Measurements from ENCODE around the gene PLXNC1. TPM values are rescaled to one million over a fixed set of nuclear protein-coding genes. Genes with fewer than 3 reads are reported as not detected.

Gene PLXNC1
- total and polyA plus RNA-seq, 7 experiments from 2014 or later = 2.5 to 57.2 (median 12.6) TPM

DNA sequence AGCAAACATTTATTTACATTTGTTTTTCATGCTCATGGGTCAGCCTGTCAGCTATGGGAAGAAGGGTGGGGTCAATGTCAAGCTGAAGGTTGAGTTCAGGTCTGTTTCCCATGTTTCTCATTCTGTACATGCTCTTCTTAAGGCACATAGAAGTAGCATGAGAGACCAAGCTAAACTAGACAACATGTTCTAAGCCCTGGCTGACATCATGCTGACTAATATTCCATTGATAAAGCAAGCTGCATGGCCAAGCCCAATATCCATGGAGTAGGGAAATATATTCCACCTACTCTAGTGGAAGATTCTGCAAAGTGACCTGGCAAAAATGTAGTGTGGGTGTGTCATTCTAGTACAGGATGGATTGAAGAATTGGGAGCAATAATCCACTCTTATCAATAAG is 44.1 kb downstream of the PLXNC1 start:
- Histone ChIP-seq H3K27ac (ENCODE audit: low read depth, low read length) (no peak overlapping the region), H3K36me3 (ENCODE audit: control insufficient read depth in 2 of 3, insufficient read depth in 3 of 3, low read length in 3 of 3) (peaks cover 0 to 5% (median 0%) of the 10 kb centered on the region in 3 experiments), H3K27me3 (ENCODE audit: control insufficient read depth in 2 of 2, insufficient read depth in 2 of 2, low read length in 2 of 2) (no peaks in the 10 kb centered on the region), H3K4me1 (ENCODE audit: control insufficient read depth in 2 of 2, insufficient read depth in 2 of 2, low read length in 2 of 2) (no peaks in the 10 kb centered on the region), H3K9me3 (ENCODE audit: control insufficient read depth in 2 of 3, low read length in 3 of 3) (no peaks in the 10 kb centered on the region), H3K4me3 (ENCODE audit: low read length) (no peak overlapping the region)
- CTCF ChIA-PET = no interaction called here
- peaks cover 0 to 8% (median 0%) of the 10 kb centered on the region in 7 donors for H3K4me1 Mint-ChIP-seq
- peaks cover 0 to 20% (median 5%) of the 10 kb centered on the region in 11 donors for H3K9me3 Mint-ChIP-seq
- POLR2A ChIA-PET = interaction anchor here (0.6 kb wide), 1 partner anchor 11 kb away, joined by 3 read pairs; no protein-coding TSS in a partner anchor
- no peak for ATAC-seq
- H3K27ac Mint-ChIP-seq = no peak overlapping the region
- H3K4me3 Mint-ChIP-seq = no peak overlapping the region
- H3K27me3 Mint-ChIP-seq = no peaks in the 10 kb centered on the region
- intact Hi-C loops (cut with micrococcal nuclease) = loop anchor here in 1 of 2 donors (2.0 kb wide), 1 partner anchor 16 kb away; no protein-coding TSS in a partner anchor
- DNase-seq = no peak
- peaks cover 20 to 62% (median 35%) of the 10 kb centered on the region in 5 donors for H3K36me3 Mint-ChIP-seq

DNA sequence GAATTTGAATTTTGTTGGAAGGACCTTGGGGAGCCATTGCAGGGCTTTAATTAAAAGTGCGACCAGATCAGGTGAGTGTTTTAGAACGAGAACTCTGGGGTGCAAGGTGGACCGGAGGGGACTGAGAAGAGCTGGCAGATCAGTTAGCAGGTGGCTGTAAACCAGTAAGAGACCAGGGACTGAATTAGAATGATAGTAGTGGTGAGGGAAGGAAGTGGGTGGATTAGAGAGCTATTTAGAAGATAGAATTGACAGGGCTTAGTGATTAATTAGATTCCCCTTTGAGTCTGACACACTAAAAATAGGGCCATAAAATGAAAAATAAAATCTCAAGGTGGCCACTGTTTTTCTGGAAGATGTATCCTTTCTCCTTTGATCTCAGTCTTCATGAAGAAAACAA is 44.8 kb downstream of the PLXNC1 start:
- Mint-ChIP-seq H3K27ac (peak overlapping the region in 1 of 9 donors; percentile 72), H3K36me3 (peaks cover 20 to 65% (median 35%) of the 10 kb centered on the region in 5 donors), H3K4me3 (no peak overlapping the region), H3K27me3 (no peaks in the 10 kb centered on the region), H3K9me3 (peaks cover 0 to 20% (median 5%) of the 10 kb centered on the region in 11 donors), H3K4me1 (peaks cover 0 to 8% (median 0%) of the 10 kb centered on the region in 7 donors)
- CTCF ChIA-PET = no interaction called here
- no peak overlapping the region for H3K27ac ChIP-seq (ENCODE audit: low read depth, low read length)
- H3K4me1 ChIP-seq (ENCODE audit: control insufficient read depth in 2 of 2, insufficient read depth in 2 of 2, low read length in 2 of 2) = no peaks in the 10 kb centered on the region
- H3K9me3 ChIP-seq (ENCODE audit: control insufficient read depth in 2 of 3, low read length in 3 of 3) = no peaks in the 10 kb centered on the region
- no peaks in the 10 kb centered on the region for H3K27me3 ChIP-seq (ENCODE audit: control insufficient read depth in 2 of 2, insufficient read depth in 2 of 2, low read length in 2 of 2)
- POLR2A ChIA-PET = interaction anchor here (0.6 kb wide), 1 partner anchor 10 kb away, joined by 3 read pairs; no protein-coding TSS in a partner anchor
- no peak for ATAC-seq
- H3K36me3 ChIP-seq (ENCODE audit: control insufficient read depth in 2 of 3, insufficient read depth in 3 of 3, low read length in 3 of 3) = peaks cover 0 to 5% (median 0%) of the 10 kb centered on the region in 3 experiments
- H3K4me3 ChIP-seq (ENCODE audit: low read length) = no peak overlapping the region
- intact Hi-C loops (cut with micrococcal nuclease) = loop anchor here in 1 of 2 donors (2.0 kb wide), 1 partner anchor 16 kb away; no protein-coding TSS in a partner anchor
- DNase-seq = no peak

- ATAC-seq = no peak
- intact Hi-C loops (cut with micrococcal nuclease) = no loop called here
- H3K36me3 ChIP-seq (ENCODE audit: control insufficient read depth in 2 of 3, insufficient read depth in 3 of 3, low read length in 3 of 3) = peaks cover 0 to 5% (median 0%) of the 10 kb centered on the region in 3 experiments
These were observed 47.1 kb downstream of the PLXNC1 start for GRCh38 chr12:94195483-94195882.

GRCh38 chr12:94198469-94198868 is 50.1 kb downstream of the PLXNC1 start:
- ChIA-PET POLR2A (no interaction called here), CTCF (no interaction called here)
- intact Hi-C loops (cut with micrococcal nuclease) = no loop called here

More at GRCh38 chr12:94195483-94195882, 47.1 kb downstream of the PLXNC1 start:
- Mint-ChIP-seq H3K9me3 (peaks cover 0 to 19% (median 5%) of the 10 kb centered on the region in 11 donors), H3K4me3 (no peak overlapping the region), H3K4me1 (peaks cover 0 to 12% (median 0%) of the 10 kb centered on the region in 7 donors), H3K27ac (peak overlapping the region in 1 of 9 donors; percentile 48), H3K36me3 (peaks cover 20 to 76% (median 34%) of the 10 kb centered on the region in 5 donors), H3K27me3 (no peaks in the 10 kb centered on the region)
- ChIA-PET POLR2A (no interaction called here), CTCF (interaction anchor here (0.6 kb wide), 1 partner anchor 13 kb away, joined by 3 read pairs; no protein-coding TSS in a partner anchor)
- Histone ChIP-seq H3K4me1 (ENCODE audit: control insufficient read depth in 2 of 2, insufficient read depth in 2 of 2, low read length in 2 of 2) (no peaks in the 10 kb centered on the region), H3K9me3 (ENCODE audit: control insufficient read depth in 2 of 3, low read length in 3 of 3) (no peaks in the 10 kb centered on the region), H3K27ac (ENCODE audit: low read depth, low read length) (no peak overlapping the region), H3K27me3 (ENCODE audit: control insufficient read depth in 2 of 2, insufficient read depth in 2 of 2, low read length in 2 of 2) (no peaks in the 10 kb centered on the region), H3K4me3 (ENCODE audit: low read length) (no peak overlapping the region)
- no peak for DNase-seq

GRCh38 chr12:94198872-94199271 is 50.5 kb downstream of the PLXNC1 start:
- ChIA-PET POLR2A (no interaction called here), CTCF (no interaction called here)
- Mint-ChIP-seq H3K9me3 (peaks cover 0 to 2% (median 0%) of the 10 kb centered on the region in 11 donors), H3K4me1 (peaks cover 11 to 27% (median 13%) of the 10 kb centered on the region in 7 donors), H3K27ac (peak overlapping the region in 1 of 9 donors; percentile 2), H3K27me3 (no peaks in the 10 kb centered on the region), H3K36me3 (peaks cover under 1 to 64% (median 10%) of the 10 kb centered on the region in 5 donors), H3K4me3 (no peak overlapping the region)
- intact Hi-C loops (cut with micrococcal nuclease) = no loop called here
- H3K36me3 ChIP-seq (ENCODE audit: control insufficient read depth in 2 of 3, insufficient read depth in 3 of 3, low read length in 3 of 3) = no peaks in the 10 kb centered on the region
- H3K4me3 ChIP-seq (ENCODE audit: low read length) = no peak overlapping the region
- no peaks in the 10 kb centered on the region for H3K9me3 ChIP-seq (ENCODE audit: control insufficient read depth in 2 of 3, low read length in 3 of 3)
- no peaks in the 10 kb centered on the region for H3K27me3 ChIP-seq (ENCODE audit: control insufficient read depth in 2 of 2, insufficient read depth in 2 of 2, low read length in 2 of 2)
- ATAC-seq (no peak), DNase-seq (no peak)
- no peaks in the 10 kb centered on the region for H3K4me1 ChIP-seq (ENCODE audit: control insufficient read depth in 2 of 2, insufficient read depth in 2 of 2, low read length in 2 of 2)
- no peak overlapping the region for H3K27ac ChIP-seq (ENCODE audit: low read depth, low read length)

More at GRCh38 chr12:94198469-94198868, 50.1 kb downstream of the PLXNC1 start:
- ATAC-seq (no peak), DNase-seq (no peak)
- Mint-ChIP-seq H3K36me3 (peaks cover 4 to 67% (median 14%) of the 10 kb centered on the region in 5 donors), H3K27me3 (no peaks in the 10 kb centered on the region), H3K9me3 (peaks cover 0 to 5% (median 0%) of the 10 kb centered on the region in 11 donors), H3K27ac (peak overlapping the region in 1 of 9 donors; percentile 2), H3K4me3 (no peak overlapping the region), H3K4me1 (peaks cover 12 to 24% (median 13%) of the 10 kb centered on the region in 7 donors)
- H3K4me1 ChIP-seq (ENCODE audit: control insufficient read depth in 2 of 2, insufficient read depth in 2 of 2, low read length in 2 of 2) = no peaks in the 10 kb centered on the region
- no peak overlapping the region for H3K27ac ChIP-seq (ENCODE audit: low read depth, low read length)
- no peaks in the 10 kb centered on the region for H3K27me3 ChIP-seq (ENCODE audit: control insufficient read depth in 2 of 2, insufficient read depth in 2 of 2, low read length in 2 of 2)
- H3K9me3 ChIP-seq (ENCODE audit: control insufficient read depth in 2 of 3, low read length in 3 of 3) = no peaks in the 10 kb centered on the region
- no peak overlapping the region for H3K4me3 ChIP-seq (ENCODE audit: low read length)
- no peaks in the 10 kb centered on the region for H3K36me3 ChIP-seq (ENCODE audit: control insufficient read depth in 2 of 3, insufficient read depth in 3 of 3, low read length in 3 of 3)

DNA sequence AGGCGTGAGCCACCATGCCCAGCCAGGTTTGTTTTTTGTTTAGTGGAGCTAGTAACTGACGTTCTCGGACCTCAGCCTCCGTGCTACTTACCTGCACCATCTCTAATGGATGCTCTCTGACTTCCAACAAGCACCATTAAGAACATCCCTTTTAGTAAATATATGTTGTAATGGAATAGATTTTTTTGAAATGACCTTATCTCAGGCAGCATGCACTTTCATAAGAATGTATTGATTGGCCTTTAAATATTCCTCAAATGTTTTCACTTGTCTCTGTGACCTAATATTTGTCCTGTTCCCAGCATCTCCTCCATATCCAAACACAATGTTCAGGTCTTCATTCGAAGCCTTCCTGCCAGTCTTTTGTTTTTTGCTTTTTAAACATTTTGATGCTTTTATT is 51.7 kb downstream of the PLXNC1 start:
- no peaks in the 10 kb centered on the region for H3K27me3 Mint-ChIP-seq
- H3K27ac Mint-ChIP-seq = peak overlapping the region in 4 of 9 donors; percentile 1 to 15 (median 6)
- DNase-seq (no peak), ATAC-seq (no peak)
- H3K9me3 Mint-ChIP-seq = peaks cover 0 to 2% (median 0%) of the 10 kb centered on the region in 11 donors
- peaks cover 19 to 37% (median 22%) of the 10 kb centered on the region in 7 donors for H3K4me1 Mint-ChIP-seq
- Histone ChIP-seq H3K9me3 (ENCODE audit: control insufficient read depth in 2 of 3, low read length in 3 of 3) (no peaks in the 10 kb centered on the region), H3K4me3 (ENCODE audit: low read length) (no peak overlapping the region), H3K36me3 (ENCODE audit: control insufficient read depth in 2 of 3, insufficient read depth in 3 of 3, low read length in 3 of 3) (no peaks in the 10 kb centered on the region), H3K27ac (ENCODE audit: low read depth, low read length) (no peak overlapping the region), H3K27me3 (ENCODE audit: control insufficient read depth in 2 of 2, insufficient read depth in 2 of 2, low read length in 2 of 2) (no peaks in the 10 kb centered on the region), H3K4me1 (ENCODE audit: control insufficient read depth in 2 of 2, insufficient read depth in 2 of 2, low read length in 2 of 2) (peaks cover 7% of the 10 kb centered on the region in 2 donors)
- intact Hi-C loops (cut with micrococcal nuclease) = loop anchor here in 1 of 2 donors (10.0 kb wide), 1 partner anchor 735 kb away; the partner anchor contains the start of gene MRPL42
- POLR2A ChIA-PET = interaction anchor here (1.0 kb wide), 1 partner anchor 19 kb away, joined by 3 read pairs; no protein-coding TSS in a partner anchor
- CTCF ChIA-PET = no interaction called here
- peaks cover 0 to 53% (median 8%) of the 10 kb centered on the region in 5 donors for H3K36me3 Mint-ChIP-seq
- no peak overlapping the region for H3K4me3 Mint-ChIP-seq
